H1 (cell line): ENCODE measurements around the gene PUSL1. TPM values are rescaled to one million over a fixed set of nuclear protein-coding genes. Genes with fewer than 3 reads are reported as not detected.

Experiments used
- BCL11A ChIP-seq, 2 experiments: IDR thresholded peaks; one replicate each; pipeline ENCODE4 v1.6.1; 2011; ENCODE audit warnings: low read depth in 2 of 2, low read length in 2 of 2, mild to moderate bottlenecking in 2 of 2
- CTCF ChIP-seq, 3 experiments: IDR thresholded peaks; 1 replicate in 2 of 3; 2 replicates in 1 of 3; pipeline versions ENCODE4 v1.5.1 to v1.6.1; 2011; ENCODE audit warnings: low read length in 3 of 3, mild to moderate bottlenecking in 3 of 3, inconsistent platforms in 2 of 3, low read depth in 1 of 3, moderate library complexity in 1 of 3; ENCODE audit not compliant: insufficient read depth in 1 of 3; ENCODE audit errors: control extremely low read depth in 1 of 3
- HDAC6 ChIP-seq: IDR thresholded peaks from one replicate; pipeline ENCODE4 v1.7.1; 2012; ENCODE audit warnings: low read depth, mild to moderate bottlenecking, inconsistent platforms, low read length, moderate library complexity
- JUND ChIP-seq: IDR thresholded peaks from 2 replicates; pipeline ENCODE4 v1.6.1; 2011; ENCODE audit warnings: mild to moderate bottlenecking, improper control_type of control experiment, low read length
- MAFK ChIP-seq: IDR thresholded peaks from 2 replicates; pipeline ENCODE4 v1.6.1; 2012; ENCODE audit warnings: low read depth, mild to moderate bottlenecking, improper control_type of control experiment, low read length
- NANOG ChIP-seq: IDR thresholded peaks from 2 replicates; pipeline ENCODE4 v1.6.1; 2011; ENCODE audit warnings: low read length, low read depth, mild to moderate bottlenecking, inconsistent platforms; ENCODE audit not compliant: insufficient read depth, poor library complexity, severe bottlenecking
- RAD21 ChIP-seq, 2 experiments: IDR thresholded peaks in 1 of 2; conservative IDR thresholded peaks in 1 of 2; 2 replicates each; pipeline ENCODE4 v1.6.1; 2011; ENCODE audit warnings: low read depth in 2 of 2, low read length in 2 of 2, improper control_type of control experiment in 1 of 2, inconsistent platforms in 1 of 2, mild to moderate bottlenecking in 1 of 2, moderate library complexity in 1 of 2
- polyA plus RNA-seq, 7 experiments: library from polyadenylated mRNA; depleted of rRNA in 3 of 7; stranded (reverse) in 5 of 7; unstranded in 2 of 7; fragments of >200 nt in 5 of 7; fragments of 200-250 nt in 2 of 7; gene quantifications; 1 replicate in 5 of 7; 2 replicates in 1 of 7; 4 replicates in 1 of 7; pipeline versions ENCODE4 v1.2.1 to v1.2.3, GENCODE V29; 2011 to 2013; ENCODE audit warnings: missing spikeins in 2 of 7, mixed read lengths in 2 of 7
- total RNA-seq: library from RNA; stranded (reverse); fragmentation: NEBNext Ultra II Directional; extraction: Animal tissue kit (Norgen Biotek cat#: 25700); gene quantifications from 2 replicates; pipeline ENCODE4 v1.2.1, GENCODE V29; 2021

PUSL1 gene
- total and polyA plus RNA-seq, 2 of the 8 experiments (the other 6 are each of a cell fraction or from before 2014, with no cell fraction given): 38.8 to 87.4 TPM

GRCh38 chr1:1305300-1306069 lies 2.9 kb upstream of the PUSL1 start (continued):
- TF ChIP-seq CTCF (IDR thresholded peaks at IDR 0.05; ENCODE audit: control extremely low read depth in 1 of 3, insufficient read depth in 1 of 3, low read depth in 1 of 3, low read length in 3 of 3): peak in 1 of 3 experiments; percentile 9; a peak in 1 of 4 replicates
- 0 out of 4 replicates have a peak, but pooled peaks of 1 of the 2 experiments have one; percentile 12 for TF ChIP-seq RAD21 (IDR thresholded peaks at IDR 0.05 in 1 of 2, conservative IDR thresholded peaks at IDR 0.05 in 1 of 2; ENCODE audit: low read depth in 2 of 2, low read length in 2 of 2)
- TF ChIP-seq MAFK: peak; percentile 17; the same call in 1 of the 2 replicates
- no peak for TF ChIP-seq HDAC6
- TF ChIP-seq BCL11A (IDR thresholded peaks at IDR 0.05; ENCODE audit: low read depth in 2 of 2, low read length in 2 of 2): no peak
- no peak for TF ChIP-seq NANOG
- no peak for TF ChIP-seq JUND
